HCT116 (cell line): ENCODE measurements around the gene USP28. TPM values are rescaled to one million over a fixed set of nuclear protein-coding genes. Genes with fewer than 3 reads are reported as not detected.

Source experiments
- ATAC-seq: fragments of 200-7000 bp; cut with Tn5 transposase; 2 replicates; pipeline ENCODE4 v1.9.1; 2020; ENCODE audit warnings: mild to moderate bottlenecking, moderate library complexity
- BruUV-seq: library from RNA; stranded (reverse); fragments of 400-500 nt; replicated peaks from 2 replicates; lab custom pipeline; 2021; lab: Mats Ljungman, UMichigan
- CTCF ChIA-PET: fragments of 300-600 bp; sonication (Branson Sonifier 250); formaldehyde crosslinking; loops from one replicate; lab custom pipeline; 2021; ENCODE audit warnings: antibody characterized with exemption; lab: Charles Lee
- POLR2A ChIA-PET: fragments of 300-600, 350-600 bp; sonication (Branson Sonifier 250); formaldehyde crosslinking; loops from one replicate; lab custom pipeline; 2021; ENCODE audit warnings: antibody characterized with exemption; lab: Charles Lee
- RAD21 ChIA-PET, 2 experiments: fragments of 300-600 bp; sonication (Branson Sonifier 250); formaldehyde crosslinking; loops; one replicate each; lab custom pipeline; 2023; ENCODE audit warnings: low total read pairs in 2 of 2; ENCODE audit not compliant: uncharacterized antibody in 2 of 2, unreplicated experiment in 2 of 2, low non-redundant PET in 1 of 2; lab: Charles Lee
- DNase-seq: peaks from one replicate; pipeline ENCODE4 v3.0.0-alpha.2; 2010; ENCODE audit warnings: low read depth, low spot score
- H2AFZ ChIP-seq: fragments of 200-600 bp; shearing (Covaris generic), sonication (generic); 2 replicates; pipeline ENCODE4 v1.6.1; 2017; ENCODE audit warnings: low read depth, mixed run types, mixed read lengths, antibody characterized with exemption, low read length; ENCODE audit not compliant: poor library complexity, severe bottlenecking
- H3K27ac ChIP-seq: 2 replicates; pipeline ENCODE4 v1.5.1; 2012; ENCODE audit warnings: low read depth, low read length
- H3K27me3 ChIP-seq: fragments of 200-600 bp; sonication (generic); 2 replicates; pipeline ENCODE4 v1.6.1; 2016; ENCODE audit warnings: mixed run types, low read length, mixed read lengths; ENCODE audit not compliant: insufficient read depth
- H3K36me3 ChIP-seq, 2 experiments: fragments of 200-500 bp in 1 of 2; fragments of 200-600 bp in 1 of 2; sonication (Bioruptor generic) in 1 of 2; sonication (generic) in 1 of 2; 2 replicates each; pipeline versions ENCODE4 v1.5.1 to v1.6.1; 2014 to 2016; ENCODE audit warnings: low read length in 2 of 2, inconsistent platforms in 1 of 2, mixed read lengths in 1 of 2, mixed run types in 1 of 2; ENCODE audit not compliant: insufficient read depth in 2 of 2, control insufficient read depth in 1 of 2
- H3K4me1 ChIP-seq, 2 experiments: fragments of 200-600 bp in 1 of 2; sonication (generic) in 1 of 2; 2 replicates each; pipeline versions ENCODE4 v1.5.1 to v1.6.1; 2012 to 2017; ENCODE audit warnings: low read length in 2 of 2, inconsistent platforms in 1 of 2, mild to moderate bottlenecking in 1 of 2, mixed read lengths in 1 of 2, mixed run types in 1 of 2, moderate library complexity in 1 of 2; ENCODE audit not compliant: insufficient read depth in 2 of 2, control insufficient read depth in 1 of 2
- H3K4me2 ChIP-seq: fragments of 200-600 bp; sonication (generic); 2 replicates; pipeline ENCODE4 v1.6.1; 2017; ENCODE audit warnings: mixed run types, low read length, mixed read lengths
- H3K4me3 ChIP-seq, 2 experiments: fragments of 200-600 bp in 1 of 2; sonication (generic) in 1 of 2; replicated peaks in 1 of 2; 2 replicates each; pipeline ENCODE4 v1.5.1; 2011 to 2016; ENCODE audit warnings: low read length in 2 of 2, control low read depth in 1 of 2, low read depth in 1 of 2, mild to moderate bottlenecking in 1 of 2, mixed read lengths in 1 of 2, mixed run types in 1 of 2
- H3K79me2 ChIP-seq: fragments of 200-600 bp; sonication (generic); 2 replicates; pipeline ENCODE4 v1.6.1; 2017; ENCODE audit warnings: mild to moderate bottlenecking, mixed run types, low read length, moderate library complexity, mixed read lengths; ENCODE audit not compliant: insufficient read depth
- H3K9ac ChIP-seq: fragments of 200-600 bp; sonication (generic); 2 replicates; pipeline ENCODE4 v1.6.1; 2016; ENCODE audit warnings: low read length, mixed read lengths
- H3K9me2 ChIP-seq: fragments of 200-600 bp; sonication (generic), shearing (Covaris generic); 2 replicates; pipeline ENCODE4 v1.6.1; 2017; ENCODE audit warnings: mixed run types, mild to moderate bottlenecking, moderate library complexity; ENCODE audit not compliant: insufficient read depth
- H3K9me3 ChIP-seq, 2 experiments: fragments of 200-500 bp in 1 of 2; fragments of 200-600 bp in 1 of 2; sonication (Bioruptor generic) in 1 of 2; sonication (generic) in 1 of 2; 2 replicates each; pipeline ENCODE4 v1.6.1; 2014 to 2017; ENCODE audit warnings: low read length in 2 of 2, mixed read lengths in 2 of 2, inconsistent platforms in 1 of 2, low read depth in 1 of 2, mild to moderate bottlenecking in 1 of 2, mixed run types in 1 of 2, moderate library complexity in 1 of 2; ENCODE audit not compliant: control insufficient read depth in 1 of 2, insufficient read depth in 1 of 2
- H4K20me1 ChIP-seq: fragments of 200-600 bp; sonication (generic), shearing (Covaris generic); 2 replicates; pipeline ENCODE4 v1.6.1; 2017; ENCODE audit warnings: mixed run types, mild to moderate bottlenecking, moderate library complexity; ENCODE audit not compliant: insufficient read depth
- ATF3 ChIP-seq: IDR thresholded peaks from 2 replicates; pipeline ENCODE4 v1.6.1; 2012
- CBX3 ChIP-seq: IDR thresholded peaks from 2 replicates; pipeline ENCODE4 v1.6.1; 2012; ENCODE audit warnings: low read depth
- CEBPB ChIP-seq: IDR thresholded peaks from 2 replicates; pipeline ENCODE4 v1.6.1; 2012; ENCODE audit warnings: low read depth
- EGR1 ChIP-seq: IDR thresholded peaks from 2 replicates; pipeline ENCODE4 v1.6.1; 2012; ENCODE audit warnings: low read depth
- ELF1 ChIP-seq: IDR thresholded peaks from 2 replicates; pipeline ENCODE4 v1.6.1; 2012; ENCODE audit warnings: low read depth, borderline replicate concordance
- EZH2 ChIP-seq: fragments of 200-600 bp; sonication (generic); IDR thresholded peaks from 2 replicates; pipeline ENCODE4 v1.6.1; 2017; ENCODE audit warnings: antibody characterized with exemption, mixed run types
- EZH2phosphoT487 ChIP-seq: fragments of 200-600 bp; IDR thresholded peaks from 2 replicates; pipeline ENCODE4 v1.6.1; 2018; ENCODE audit warnings: antibody characterized with exemption, borderline replicate concordance
- FOSL1 ChIP-seq: IDR thresholded peaks from 2 replicates; pipeline ENCODE4 v1.6.1; 2012; ENCODE audit warnings: low read depth
- JUND ChIP-seq: IDR thresholded peaks from 2 replicates; pipeline ENCODE4 v1.6.1; 2012
- MAX ChIP-seq: IDR thresholded peaks from 2 replicates; pipeline ENCODE4 v1.6.1; 2012
- POLR2A ChIP-seq: IDR thresholded peaks from 2 replicates; pipeline ENCODE4 v1.7.0; 2011; ENCODE audit warnings: borderline replicate concordance; ENCODE audit not compliant: insufficient read depth, insufficient read length; ENCODE audit errors: extremely low read depth
- POLR2AphosphoS5 ChIP-seq: IDR thresholded peaks from 2 replicates; pipeline ENCODE4 v1.6.1; 2011; ENCODE audit warnings: mild to moderate bottlenecking, low read depth, low read length, moderate library complexity
- RAD21 ChIP-seq: IDR thresholded peaks from 2 replicates; pipeline ENCODE4 v1.6.1; 2012; ENCODE audit warnings: low read depth, mild to moderate bottlenecking
- REST ChIP-seq: IDR thresholded peaks from 2 replicates; pipeline ENCODE4 v1.6.1; 2012; ENCODE audit warnings: low read depth
- SIN3A ChIP-seq: IDR thresholded peaks from 2 replicates; pipeline ENCODE4 v1.6.1; 2012; ENCODE audit warnings: low read depth
- SP1 ChIP-seq: IDR thresholded peaks from 2 replicates; pipeline ENCODE4 v1.6.1; 2012; ENCODE audit warnings: low read depth
- SRF ChIP-seq: IDR thresholded peaks from 2 replicates; pipeline ENCODE4 v1.6.1; 2012; ENCODE audit warnings: low read depth
- ZFX ChIP-seq: fragments of 450-650 bp; IDR thresholded peaks from 2 replicates; pipeline ENCODE4 v1.6.1; 2017
- ZNF274 ChIP-seq: fragments of 200-500 bp; sonication (Bioruptor generic); IDR thresholded peaks from 2 replicates; pipeline ENCODE4 v1.6.1; 2014; ENCODE audit warnings: mild to moderate bottlenecking, low read depth, low read length, inconsistent platforms
- intact Hi-C: fragments of 100-400 bp; cut with micrococcal nuclease; formaldehyde crosslinking; loops from 2 replicates; pipeline ENCODE4 v1.10.0; 2022
- total RNA-seq: library from RNA; stranded (reverse); gene quantifications from one replicate; pipeline ENCODE4 v1.2.1, GENCODE V29; 2021; ENCODE audit not compliant: unreplicated experiment
- TF ChIP-seq, protein P1 (sequence below), 3 experiments: fragments of 200-600 bp in 1 of 3; sonication (generic) in 1 of 3; IDR thresholded peaks in 2 of 3; conservative IDR thresholded peaks in 1 of 3; 2 replicates each; pipeline ENCODE4 v1.5.1; 2012 to 2017; ENCODE audit warnings: low read depth in 2 of 3, low read length in 2 of 3, antibody characterized with exemption in 1 of 3, borderline replicate concordance in 1 of 3, control low read depth in 1 of 3, mild to moderate bottlenecking in 1 of 3, mixed read lengths in 1 of 3, mixed run types in 1 of 3, moderate library complexity in 1 of 3; ENCODE audit not compliant: insufficient read depth in 1 of 3

Gene USP28
- total RNA-seq, 1 experiment from 2014 or later, result 23.5 TPM

- peak; percentile 54; the same call in 1 of the 2 replicates for TF ChIP-seq CBX3
- peak; percentile 84 for TF ChIP-seq MAX
- TF ChIP-seq SP1, result peak; percentile 44; the same call in 1 of the 2 replicates
- TF ChIP-seq ELF1, result no peak
- TF ChIP-seq CEBPB, result no peak
- TF ChIP-seq EZH2phosphoT487, result no peak
These were observed at the start of gene USP28 (continued) for GRCh38 chr11:113875234-113876073.

- ATAC-seq, result no peak
- Histone ChIP-seq H3K4me1 (peaks cover 0 to 11% of the 10 kb centered on the region in 2 experiments; a peak in 2 of 4 replicates), H3K9me2 (no peaks in the 10 kb centered on the region), H3K27me3 (no peaks in the 10 kb centered on the region), H3K9ac (no peak overlapping the region), H3K27ac (no peak overlapping the region)
- intact Hi-C loops, result no loop called here
- TF ChIP-seq ATF3 (no peak), MAX (no peak), CBX3 (no peak), CEBPB (no peak), RAD21 (no peak), JUND (no peak), FOSL1 (no peak), ELF1 (no peak), POLR2A (no peak), EGR1 (no peak), ZFX (no peak), ZNF274 (no peak), SP1 (no peak), POLR2AphosphoS5 (no peak), SRF (no peak), EZH2phosphoT487 (no peak), SIN3A (no peak), EZH2 (no peak), REST (no peak)
- TF ChIP-seq, protein P1, sequence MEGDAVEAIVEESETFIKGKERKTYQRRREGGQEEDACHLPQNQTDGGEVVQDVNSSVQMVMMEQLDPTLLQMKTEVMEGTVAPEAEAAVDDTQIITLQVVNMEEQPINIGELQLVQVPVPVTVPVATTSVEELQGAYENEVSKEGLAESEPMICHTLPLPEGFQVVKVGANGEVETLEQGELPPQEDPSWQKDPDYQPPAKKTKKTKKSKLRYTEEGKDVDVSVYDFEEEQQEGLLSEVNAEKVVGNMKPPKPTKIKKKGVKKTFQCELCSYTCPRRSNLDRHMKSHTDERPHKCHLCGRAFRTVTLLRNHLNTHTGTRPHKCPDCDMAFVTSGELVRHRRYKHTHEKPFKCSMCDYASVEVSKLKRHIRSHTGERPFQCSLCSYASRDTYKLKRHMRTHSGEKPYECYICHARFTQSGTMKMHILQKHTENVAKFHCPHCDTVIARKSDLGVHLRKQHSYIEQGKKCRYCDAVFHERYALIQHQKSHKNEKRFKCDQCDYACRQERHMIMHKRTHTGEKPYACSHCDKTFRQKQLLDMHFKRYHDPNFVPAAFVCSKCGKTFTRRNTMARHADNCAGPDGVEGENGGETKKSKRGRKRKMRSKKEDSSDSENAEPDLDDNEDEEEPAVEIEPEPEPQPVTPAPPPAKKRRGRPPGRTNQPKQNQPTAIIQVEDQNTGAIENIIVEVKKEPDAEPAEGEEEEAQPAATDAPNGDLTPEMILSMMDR (IDR thresholded peaks at IDR 0.05 in 2 of 3, conservative IDR thresholded peaks at IDR 0.05 in 1 of 3; ENCODE audit: borderline replicate concordance in 1 of 3, insufficient read depth in 1 of 3, low read depth in 2 of 3, low read length in 2 of 3), result no peak
- TF ChIP-seq, all 23 proteins: peak for 0
- Histone ChIP-seq H4K20me1 (no peaks in the 10 kb centered on the region), H3K9me3 (no peaks in the 10 kb centered on the region), H3K36me3 (no peaks in the 10 kb centered on the region), H2AFZ (no peak overlapping the region), H3K4me3 (no peak overlapping the region), H3K4me2 (no peak overlapping the region), H3K79me2 (no peaks in the 10 kb centered on the region)
- ChIA-PET RAD21 (no interaction called here), CTCF (no interaction called here), POLR2A (no interaction called here)
- BruUV-seq, result no TSS peak
- DNase-seq, result no peak
These were observed 48.2 kb upstream of the USP28 start for GRCh38 chr11:113923572-113923971.
